Fibroblast of skin of back (primary cell): ENCODE data around the gene ZNF598.

Source experiments
- DNase-seq: peaks from one replicate; pipeline ENCODE4 v3.0.0-alpha.2; 2013

The ZNF598 gene

GRCh38 chr16:1990101-1990350 lies 19.6 kb downstream of the ZNF598 start:
- no peak for DNase-seq

GRCh38 chr16:1989209-1990100 lies 20.2 kb downstream of the ZNF598 start, which contains the start of gene SYNGR3:
Gene SYNGR3, plus strand, starts transcription at chr16:1989970. Its CDS starts 133 bp downstream, at chr16:1990103.
- DNase-seq = no peak

GRCh38 chr16:1987198-1987597 lies 22.4 kb downstream of the ZNF598 start:
- DNase-seq = no peak

- no peak for DNase-seq
Measured at GRCh38 chr16:1985466-1986150, 24.0 kb downstream of the ZNF598 start.

GRCh38 chr16:1984347-1985225 lies 25.0 kb downstream of the ZNF598 start:
- DNase-seq = no peak

GRCh38 chr16:1983544-1984346 lies 25.9 kb downstream of the ZNF598 start, which contains the start of gene GFER:
Gene GFER, plus strand, starts transcription at chr16:1984193. Its CDS starts 26 bp downstream, at chr16:1984219.
- peak; percentile 92 for DNase-seq

- no peak for DNase-seq
Measured at GRCh38 chr16:1982991-1983543, 26.6 kb downstream of the ZNF598 start.

- DNase-seq = no peak
Measured at GRCh38 chr16:1982013-1982433, 27.6 kb downstream of the ZNF598 start.

GRCh38 chr16:1981398-1981836 lies 28.2 kb downstream of the ZNF598 start, which contains the start of gene NOXO1:
Gene NOXO1, minus strand, starts transcription at chr16:1981469. Its CDS starts 290 bp downstream, at chr16:1981179.
- DNase-seq = no peak

- no peak for DNase-seq
Measured at GRCh38 chr16:1980770-1981087, 28.9 kb downstream of the ZNF598 start.

- DNase-seq = no peak
Measured at GRCh38 chr16:1980030-1980769, 29.4 kb downstream of the ZNF598 start.

- DNase-seq = no peak
Measured at GRCh38 chr16:1979271-1980029, 30.2 kb downstream of the ZNF598 start.

- no peak for DNase-seq
Measured at GRCh38 chr16:1978476-1979120, 31.0 kb downstream of the ZNF598 start.

GRCh38 chr16:1977875-1978268 lies 31.7 kb downstream of the ZNF598 start:
- DNase-seq = no peak

GRCh38 chr16:1976951-1977874 lies 32.4 kb downstream of the ZNF598 start:
- no peak for DNase-seq

- no peak for DNase-seq
Measured at GRCh38 chr16:1976216-1976520, 33.5 kb downstream of the ZNF598 start.

GRCh38 chr16:1975432-1976215 lies 34.0 kb downstream of the ZNF598 start:
- no peak for DNase-seq
